HepG2 (cell line): ENCODE results near the gene MARF1. TPM values are rescaled to one million over a fixed set of nuclear protein-coding genes. Genes with fewer than 3 reads are reported as not detected.

Experiments
- ATF1 ChIP-seq: IDR thresholded peaks from 2 replicates; pipeline ENCODE4 v1.6.1; 2016; ENCODE audit warnings: mild to moderate bottlenecking, control low read depth
- BRCA1 ChIP-seq: sonication (generic); formaldehyde crosslinking; IDR thresholded peaks from 2 replicates; pipeline ENCODE4 v1.4.0; 2020; ENCODE audit warnings: missing genetic modification reagents
- DRAP1 ChIP-seq: IDR thresholded peaks from 2 replicates; pipeline ENCODE4 v1.6.1; 2016; ENCODE audit warnings: missing genetic modification reagents, missing compliant biosample characterization
- GATAD2A ChIP-seq: IDR thresholded peaks from 2 replicates; pipeline ENCODE4 v1.6.1; 2016
- HMGXB4 ChIP-seq, 2 experiments: sonication (generic) in 1 of 2; formaldehyde crosslinking in 1 of 2; IDR thresholded peaks; 2 replicates each; pipeline versions ENCODE4 v1.4.0 to v1.6.1; 2018 to 2020; ENCODE audit warnings: missing genetic modification reagents in 2 of 2, borderline replicate concordance in 1 of 2, low read depth in 1 of 2, mild to moderate bottlenecking in 1 of 2, missing biosample characterization in 1 of 2
- KDM5B ChIP-seq: sonication (generic); formaldehyde crosslinking; IDR thresholded peaks from 2 replicates; pipeline ENCODE4 v1.4.0; 2020; ENCODE audit warnings: missing genetic modification reagents, mild to moderate bottlenecking, borderline replicate concordance
- MYNN ChIP-seq: sonication (generic); formaldehyde crosslinking; IDR thresholded peaks from 2 replicates; pipeline ENCODE4 v1.4.0; 2020; ENCODE audit warnings: mild to moderate bottlenecking, low read depth, missing genetic modification reagents
- NFAT5 ChIP-seq: sonication (generic); formaldehyde crosslinking; IDR thresholded peaks from 2 replicates; pipeline ENCODE4 v1.4.0; 2020; ENCODE audit warnings: missing genetic modification reagents
- PLRG1 ChIP-seq: fragments of 450-650 bp; conservative IDR thresholded peaks from 2 replicates; pipeline ENCODE4 v1.6.1; 2016
- PRMT3 ChIP-seq: sonication (generic); formaldehyde crosslinking; IDR thresholded peaks from 2 replicates; pipeline ENCODE4 v1.8.1; 2022; ENCODE audit warnings: low read depth, mild to moderate bottlenecking, moderate library complexity, missing genetic modification reagents, borderline replicate concordance
- RFXAP ChIP-seq: sonication (generic); formaldehyde crosslinking; IDR thresholded peaks from 2 replicates; pipeline ENCODE4 v1.4.0; 2020; ENCODE audit warnings: missing genetic modification reagents, borderline replicate concordance
- YY1 ChIP-seq: IDR thresholded peaks from 2 replicates; pipeline ENCODE4 v1.6.1; 2011; ENCODE audit warnings: low read length, low read depth, moderate library complexity, mild to moderate bottlenecking; ENCODE audit not compliant: insufficient read depth, insufficient replicate concordance
- ZBTB38 ChIP-seq: sonication (generic); formaldehyde crosslinking; IDR thresholded peaks from 2 replicates; pipeline ENCODE4 v1.5.1; 2020; ENCODE audit warnings: mild to moderate bottlenecking, missing genetic modification reagents
- ZNF362 ChIP-seq: sonication (generic); formaldehyde crosslinking; IDR thresholded peaks from 2 replicates; pipeline ENCODE4 v1.4.0; 2020; ENCODE audit warnings: missing genetic modification reagents, mild to moderate bottlenecking, borderline replicate concordance
- ZNF501 ChIP-seq: sonication (generic); formaldehyde crosslinking; IDR thresholded peaks from 2 replicates; pipeline ENCODE4 v1.5.1; 2020; ENCODE audit warnings: mild to moderate bottlenecking, moderate library complexity, missing genetic modification reagents
- ZNF652 ChIP-seq: IDR thresholded peaks from 2 replicates; pipeline ENCODE4 v1.6.1; 2016; ENCODE audit warnings: low read depth, borderline replicate concordance
- ZNF724P ChIP-seq: sonication (generic); formaldehyde crosslinking; IDR thresholded peaks from 2 replicates; pipeline ENCODE4 v1.8.0; 2022; ENCODE audit warnings: missing genetic modification reagents, borderline replicate concordance
- ZNF850 ChIP-seq: sonication (generic); formaldehyde crosslinking; conservative IDR thresholded peaks from 2 replicates; pipeline ENCODE4 v1.9.0; 2021; ENCODE audit warnings: mild to moderate bottlenecking, missing genetic modification reagents
- ZZZ3 ChIP-seq: sonication (generic); formaldehyde crosslinking; IDR thresholded peaks from 2 replicates; pipeline ENCODE4 v1.4.0; 2020; ENCODE audit warnings: missing genetic modification reagents, mild to moderate bottlenecking, borderline replicate concordance
- polyA plus RNA-seq, 8 experiments: library from polyadenylated mRNA; depleted of rRNA in 3 of 8; stranded (reverse) in 7 of 8; unstranded in 1 of 8; fragments of >200 nt; fragmentation: Illumina TruSeq in 4 of 8; extraction: Trizol in 4 of 8; gene quantifications; 2 replicates each; pipeline versions ENCODE4 v1.2.1 to v1.2.3, GENCODE V29; 2011 to 2016; ENCODE audit warnings: low read depth in 4 of 8, missing spikeins in 1 of 8, mixed read lengths in 1 of 8; ENCODE audit not compliant: insufficient read depth in 1 of 8
- total RNA-seq, 5 experiments: library from RNA; depleted of rRNA; stranded (reverse); fragments of >200 nt; fragmentation: Illumina TruSeq; extraction: Trizol; gene quantifications; 2 replicates each; pipeline ENCODE4 v1.2.3, GENCODE V29; 2016; ENCODE audit warnings: low read depth in 1 of 5

MARF1 gene
- total and polyA plus RNA-seq, 2 of the 13 experiments (the other 11 are each of a cell fraction or from before 2014, with no cell fraction given), result 8.7 to 20.7 TPM

- TF ChIP-seq HMGXB4 (CRISPR knock-in tag; IDR thresholded peaks at IDR 0.05; ENCODE audit: borderline replicate concordance in 1 of 2, low read depth in 1 of 2) (peak in 1 of 2 experiments; percentile 73; a peak in 3 of 4 replicates), ZBTB38 (peak; percentile 8; the same call in 1 of the 2 replicates), GATAD2A (CRISPR knock-in tag) (peak; percentile 18; the same call in 1 of the 2 replicates), ZNF850 (0 out of 2 replicates have a peak, but pooled peaks have one; percentile 53), RFXAP (peak; percentile 66; the same call in 1 of the 2 replicates), YY1 (no peak), ATF1 (CRISPR knock-in tag) (peak; percentile 48; the same call in 1 of the 2 replicates), ZNF501 (peak; percentile 94; the same call in 1 of the 2 replicates), ZNF362 (peak; percentile 87), NFAT5 (CRISPR knock-in tag) (peak; percentile 52; the same call in 1 of the 2 replicates), ZNF652 (peak; percentile 16; the same call in 1 of the 2 replicates), BRCA1 (CRISPR knock-in tag) (no peak; the same call in 1 of the 2 replicates), ZNF724P (CRISPR knock-in tag) (0 out of 2 replicates have a peak, but pooled peaks have one; percentile 7), PLRG1 (no peak), PRMT3 (CRISPR knock-in tag) (0 out of 2 replicates have a peak, but pooled peaks have one; percentile 20), ZZZ3 (CRISPR knock-in tag) (peak; percentile 57; the same call in 1 of the 2 replicates), MYNN (CRISPR knock-in tag) (0 out of 2 replicates have a peak, but pooled peaks have one; percentile 20), DRAP1 (CRISPR knock-in tag) (peak; percentile 96), KDM5B (CRISPR knock-in tag) (peak; percentile 44; the same call in 1 of the 2 replicates)
These were observed at the start of gene MARF1 (continued) for GRCh38 chr16:15643048-15643945.
